H1 (cell line): ENCODE results near the gene BBS12.

Source experiments
- CHD1 ChIP-seq: IDR thresholded peaks from 2 replicates; pipeline ENCODE4 v1.6.1; 2012; ENCODE audit warnings: low read depth, low read length, improper control_type of control experiment
- CTCF ChIP-seq, 3 experiments: IDR thresholded peaks; 1 replicate in 2 of 3; 2 replicates in 1 of 3; pipeline versions ENCODE4 v1.5.1 to v1.6.1; 2011; ENCODE audit warnings: low read length in 3 of 3, mild to moderate bottlenecking in 3 of 3, inconsistent platforms in 2 of 3, low read depth in 1 of 3, moderate library complexity in 1 of 3; ENCODE audit not compliant: insufficient read depth in 1 of 3; ENCODE audit errors: control extremely low read depth in 1 of 3
- EZH2 ChIP-seq: fragments of 200-600 bp; sonication (generic); IDR thresholded peaks from 2 replicates; pipeline ENCODE4 v1.7.1; 2012; ENCODE audit warnings: low read depth, mild to moderate bottlenecking, moderate library complexity, low read length, inconsistent platforms; ENCODE audit not compliant: severe bottlenecking
- POLR2A ChIP-seq, 2 experiments: IDR thresholded peaks; 1 replicate in 1 of 2; 2 replicates in 1 of 2; pipeline ENCODE4 v1.6.1; 2011; ENCODE audit warnings: low read depth in 2 of 2, low read length in 2 of 2, mild to moderate bottlenecking in 2 of 2; ENCODE audit errors: control extremely low read depth in 1 of 2
- ZNF274 ChIP-seq: IDR thresholded peaks from 2 replicates; pipeline ENCODE4 v1.7.0; 2012; ENCODE audit warnings: low read length, borderline replicate concordance; ENCODE audit errors: extremely low read depth

GRCh38 chr4:122712782-122713181 is 19.7 kb upstream of the BBS12 start:
- TF ChIP-seq ZNF274 = no peak
- TF ChIP-seq CHD1 = no peak
- TF ChIP-seq EZH2 = no peak
- TF ChIP-seq POLR2A (IDR thresholded peaks at IDR 0.05; ENCODE audit: control extremely low read depth in 1 of 2, low read depth in 2 of 2, low read length in 2 of 2) = no peak
- no peak for TF ChIP-seq CTCF (IDR thresholded peaks at IDR 0.05; ENCODE audit: control extremely low read depth in 1 of 3, insufficient read depth in 1 of 3, low read depth in 1 of 3, low read length in 3 of 3)
